PC-9 (cell line): ENCODE results near the gene RUNX1.

ENCODE experiments used
- CTCF ChIP-seq: fragments of 200-600 bp; sonication (generic); conservative IDR thresholded peaks from 2 replicates; pipeline ENCODE4 v1.6.1; 2017; ENCODE audit warnings: mixed run types, antibody characterized with exemption, mild to moderate bottlenecking, moderate library complexity
- EZH2 ChIP-seq: fragments of 200-600 bp; sonication (generic); IDR thresholded peaks from 2 replicates; pipeline ENCODE4 v1.8.0; 2017; ENCODE audit warnings: antibody characterized with exemption, low read depth

- TF ChIP-seq CTCF = no peak
- no peak for TF ChIP-seq EZH2
These were observed 44.4 kb upstream of the RUNX1 start for GRCh38 chr21:35093514-35093913.
